GM12801 (cell line): ENCODE measurements around the gene NT5C2.

ENCODE experiments used
- TF ChIP-seq, protein P1 (sequence below): IDR thresholded peaks from one replicate; pipeline ENCODE4 v1.5.1; 2011; ENCODE audit warnings: control low read depth; ENCODE audit not compliant: insufficient read length; ENCODE audit errors: extremely low read depth

NT5C2 gene

DNA sequence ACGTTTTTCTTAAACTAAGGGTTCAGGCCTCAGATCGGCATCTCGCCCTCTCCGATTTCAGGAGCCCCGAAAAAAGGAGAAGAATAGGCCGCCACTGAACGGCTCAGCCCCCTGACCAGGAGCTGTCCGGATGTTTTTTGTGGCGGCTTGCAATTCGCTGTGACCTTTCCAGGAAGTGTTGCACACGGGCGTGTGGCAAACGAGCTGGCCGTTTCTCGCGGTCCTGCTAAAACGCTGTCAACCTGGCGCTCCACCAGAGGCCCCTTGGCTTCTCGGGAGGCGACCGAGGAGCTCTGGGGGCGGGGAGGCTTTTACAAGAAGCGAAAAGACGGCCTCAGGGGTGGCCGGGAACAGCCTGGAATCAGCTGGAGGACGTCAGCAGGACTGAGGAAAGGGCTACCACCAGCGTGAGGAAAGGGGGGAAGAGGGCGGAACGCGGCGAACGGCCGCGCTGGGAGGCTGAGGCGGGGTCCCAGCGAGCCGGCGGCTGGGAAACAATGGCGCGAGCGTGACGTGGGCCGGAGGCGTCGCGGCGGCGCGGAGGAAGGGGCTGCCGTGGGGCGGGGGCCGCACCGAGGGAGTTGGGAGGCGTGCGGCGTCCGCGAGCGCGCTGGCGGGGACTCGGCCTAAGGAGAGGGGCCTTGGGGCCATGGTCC is 493 bp downstream of the NT5C2 start:
- TF ChIP-seq, protein P1, sequence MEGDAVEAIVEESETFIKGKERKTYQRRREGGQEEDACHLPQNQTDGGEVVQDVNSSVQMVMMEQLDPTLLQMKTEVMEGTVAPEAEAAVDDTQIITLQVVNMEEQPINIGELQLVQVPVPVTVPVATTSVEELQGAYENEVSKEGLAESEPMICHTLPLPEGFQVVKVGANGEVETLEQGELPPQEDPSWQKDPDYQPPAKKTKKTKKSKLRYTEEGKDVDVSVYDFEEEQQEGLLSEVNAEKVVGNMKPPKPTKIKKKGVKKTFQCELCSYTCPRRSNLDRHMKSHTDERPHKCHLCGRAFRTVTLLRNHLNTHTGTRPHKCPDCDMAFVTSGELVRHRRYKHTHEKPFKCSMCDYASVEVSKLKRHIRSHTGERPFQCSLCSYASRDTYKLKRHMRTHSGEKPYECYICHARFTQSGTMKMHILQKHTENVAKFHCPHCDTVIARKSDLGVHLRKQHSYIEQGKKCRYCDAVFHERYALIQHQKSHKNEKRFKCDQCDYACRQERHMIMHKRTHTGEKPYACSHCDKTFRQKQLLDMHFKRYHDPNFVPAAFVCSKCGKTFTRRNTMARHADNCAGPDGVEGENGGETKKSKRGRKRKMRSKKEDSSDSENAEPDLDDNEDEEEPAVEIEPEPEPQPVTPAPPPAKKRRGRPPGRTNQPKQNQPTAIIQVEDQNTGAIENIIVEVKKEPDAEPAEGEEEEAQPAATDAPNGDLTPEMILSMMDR, result no peak

DNA sequence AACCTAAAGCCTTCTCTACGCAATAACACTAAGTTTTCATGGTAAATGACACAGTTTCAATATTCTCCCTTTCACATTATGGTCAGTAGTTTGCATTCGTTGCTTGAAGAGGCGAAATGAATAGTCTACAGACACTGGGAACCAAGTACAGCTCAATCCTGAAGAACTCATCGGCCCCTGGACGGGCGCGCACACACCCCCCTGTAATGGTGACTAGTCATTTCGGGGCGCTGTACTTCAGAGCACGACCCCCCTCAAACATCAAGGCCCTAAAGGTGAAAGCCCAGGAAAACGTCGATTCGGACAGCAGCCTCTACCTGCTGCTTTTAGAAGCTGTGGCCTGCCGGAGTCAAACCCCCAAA is 1.0 kb downstream of the NT5C2 start:
- TF ChIP-seq, protein P1, result no peak

DNA sequence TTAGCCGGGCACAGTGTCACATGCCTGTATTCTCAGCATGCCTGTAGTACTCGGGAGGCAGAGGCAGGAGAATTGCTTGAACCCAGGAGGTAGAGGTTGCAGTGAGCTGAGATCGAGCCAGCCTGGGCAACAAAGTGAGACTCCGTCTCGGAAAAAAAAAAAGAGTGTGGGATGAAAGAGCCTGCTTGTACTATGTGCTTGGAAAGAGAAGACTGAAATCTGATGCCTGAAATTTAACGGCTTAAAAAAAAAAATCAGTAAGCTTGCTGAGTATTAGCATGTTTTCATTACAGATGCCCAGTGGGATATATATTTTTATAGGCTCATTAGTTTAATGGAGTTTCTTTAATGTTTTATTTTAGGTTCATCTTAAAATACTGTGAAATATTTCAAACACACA is 4.2 kb downstream of the NT5C2 start:
- TF ChIP-seq, protein P1, result no peak

DNA sequence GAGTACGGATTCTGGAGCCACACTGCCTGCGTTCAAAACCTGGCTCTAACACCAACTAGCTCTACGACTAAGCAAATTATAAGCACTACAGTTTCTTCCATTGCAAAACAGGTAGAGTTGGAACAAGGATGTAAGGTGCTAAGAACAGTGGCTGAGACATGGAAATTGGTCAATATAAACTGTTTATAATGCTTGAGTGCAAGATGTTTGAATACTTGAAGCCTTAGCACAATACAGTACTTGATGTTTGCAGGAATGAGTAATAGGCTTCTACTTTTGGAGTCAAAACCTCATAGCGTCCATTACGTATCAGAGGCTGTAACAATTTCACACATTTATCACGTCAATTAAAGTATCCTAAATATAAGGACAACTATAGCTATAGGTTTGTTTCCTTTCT is 6.9 kb downstream of the NT5C2 start:
- TF ChIP-seq, protein P1, result no peak

DNA sequence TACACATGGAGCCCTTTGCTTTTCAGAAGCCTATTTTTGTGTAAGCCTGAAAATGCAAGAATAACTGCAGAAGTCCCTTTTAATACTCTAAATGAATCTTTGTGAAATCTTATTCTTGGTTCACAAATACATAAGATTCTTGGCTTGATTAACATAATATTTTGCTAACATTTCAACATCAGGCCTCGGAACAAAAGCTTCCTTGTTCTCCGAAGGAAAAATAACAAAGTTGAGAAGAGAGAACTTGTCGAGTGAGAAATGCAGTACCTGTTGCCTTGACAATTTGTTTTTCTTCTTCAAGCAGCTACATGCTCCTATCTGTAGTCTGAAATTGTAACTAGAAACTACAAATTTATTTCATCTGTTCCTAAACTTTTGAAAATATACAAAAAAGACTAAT is 8.5 kb downstream of the NT5C2 start:
- TF ChIP-seq, protein P1, result no peak

DNA sequence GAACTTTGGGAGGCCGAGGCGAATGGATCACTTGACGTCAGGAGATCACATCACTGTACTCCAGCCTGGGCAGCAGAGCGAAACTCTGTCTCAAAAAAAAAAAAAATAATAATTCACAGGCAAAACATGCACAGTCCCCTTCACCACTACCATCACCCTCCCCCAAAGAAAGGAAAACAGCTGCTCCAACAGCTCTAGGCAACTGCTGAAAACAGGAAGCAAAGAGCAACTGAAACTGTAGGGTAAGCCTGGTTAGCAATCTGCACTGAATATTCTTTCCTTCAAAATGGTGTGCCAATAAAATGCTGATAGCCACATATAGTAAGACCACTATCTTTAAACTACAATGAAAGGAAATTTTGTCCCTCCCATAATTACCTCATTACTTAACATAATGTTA is 11.8 kb downstream of the NT5C2 start:
- TF ChIP-seq, protein P1, result no peak

DNA sequence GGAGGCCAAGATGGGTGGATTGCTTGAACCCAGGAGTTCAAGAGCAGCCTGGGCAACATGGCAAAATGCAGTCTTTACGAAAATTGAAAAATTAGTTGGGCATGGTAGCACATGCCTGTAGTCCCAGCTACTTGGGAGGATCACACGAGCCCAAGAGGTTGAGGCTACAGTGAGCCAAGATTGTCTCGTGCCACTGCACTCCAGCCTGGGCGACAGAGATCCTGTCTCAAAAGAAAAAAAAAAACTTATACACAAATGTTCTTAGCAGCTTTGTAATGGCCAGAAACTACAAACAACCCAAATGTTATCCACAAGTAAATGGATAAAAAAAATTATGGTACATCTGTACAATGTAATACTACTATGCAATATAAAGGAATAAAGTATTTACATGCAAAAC is 12.6 kb downstream of the NT5C2 start:
- TF ChIP-seq, protein P1, result no peak
